NCI-H774 (cell line): ENCODE measurements around the gene CTXND1.
"Not testable (repeated sequence)": the region's sequence is repeated elsewhere in the genome, so short reads cannot be mapped to it uniquely, and the experiment has no call there.

Experiments used
- DNase-seq: peaks from one replicate; lab custom pipeline; 2025; lab: John Stamatoyannopoulos, UW

The CTXND1 gene

DNA sequence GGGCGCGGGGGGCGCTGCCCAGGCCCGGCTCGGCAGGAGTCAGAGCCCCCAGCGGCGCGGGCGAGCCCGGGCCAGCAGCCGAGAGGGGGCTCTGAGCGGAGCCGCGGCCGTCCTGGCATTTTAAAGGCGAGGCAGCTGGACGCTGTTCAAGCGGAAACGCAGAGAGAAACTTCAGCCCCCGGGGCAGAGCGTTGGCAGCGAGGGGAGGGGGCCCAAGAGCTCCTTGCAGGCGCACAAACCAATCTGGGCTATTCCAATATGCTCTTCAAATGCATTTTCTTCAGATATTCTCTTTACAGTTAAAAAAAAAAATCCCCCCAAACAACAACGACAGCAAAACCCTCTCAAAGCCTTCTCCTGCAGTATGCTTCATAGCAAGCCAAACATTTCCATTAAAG is at the start of gene CTXND1:
TSS of gene CTXND1 (minus strand) at position 93 of the 398 bp plus-strand sequence. CDS start 50,264 bp downstream, outside the sequence.
- no peak for DNase-seq

GRCh38 chr15:80301472-80301871 is 49.5 kb upstream of the CTXND1 start:
- DNase-seq, result no peak

DNA sequence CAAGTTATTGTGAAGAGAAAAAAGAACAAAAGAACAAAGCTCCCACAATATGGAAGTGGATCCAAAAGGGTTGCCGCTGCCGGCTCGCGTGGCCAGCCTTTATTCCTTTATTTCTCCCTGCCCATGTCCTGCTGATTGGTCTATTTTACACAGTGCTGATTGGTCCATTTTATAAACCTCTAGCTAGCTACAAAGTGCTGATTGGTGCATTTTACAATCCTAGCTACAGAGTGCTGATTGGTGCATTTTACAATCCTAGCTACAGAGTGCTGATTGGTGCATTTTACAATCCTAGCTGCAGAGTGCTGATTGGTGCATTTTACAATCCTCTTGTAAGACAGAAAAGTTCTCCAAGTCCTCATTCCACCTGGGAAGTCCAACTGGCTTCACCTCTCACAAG is 43.8 kb upstream of the CTXND1 start:
- not testable (repeated sequence) for DNase-seq

- DNase-seq, result no peak
Measured at GRCh38 chr15:80292079-80292478, 40.1 kb upstream of the CTXND1 start.

DNA sequence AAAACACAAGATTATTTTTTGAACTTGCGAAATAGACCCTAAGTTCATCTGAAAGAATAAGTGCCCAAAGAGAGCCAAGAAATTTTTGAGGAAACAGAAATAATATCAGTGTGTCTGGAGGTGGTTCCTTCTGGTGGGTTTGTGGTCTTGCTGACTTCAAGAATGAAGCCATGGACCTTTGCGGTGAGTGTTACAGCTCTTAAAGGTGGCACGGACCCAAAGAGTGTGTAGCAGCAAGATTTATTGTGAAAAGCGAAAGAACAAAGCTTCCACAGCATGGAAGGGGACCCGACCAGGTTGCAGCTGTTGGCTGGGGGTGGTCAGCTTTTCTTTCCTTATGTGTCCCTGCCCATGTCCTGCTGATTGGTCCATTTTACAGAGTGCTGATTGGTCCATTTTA is 38.9 kb upstream of the CTXND1 start:
- DNase-seq, result not testable (repeated sequence)

GRCh38 chr15:80289528-80290495 is 37.8 kb upstream of the CTXND1 start:
- DNase-seq, result no peak

DNA sequence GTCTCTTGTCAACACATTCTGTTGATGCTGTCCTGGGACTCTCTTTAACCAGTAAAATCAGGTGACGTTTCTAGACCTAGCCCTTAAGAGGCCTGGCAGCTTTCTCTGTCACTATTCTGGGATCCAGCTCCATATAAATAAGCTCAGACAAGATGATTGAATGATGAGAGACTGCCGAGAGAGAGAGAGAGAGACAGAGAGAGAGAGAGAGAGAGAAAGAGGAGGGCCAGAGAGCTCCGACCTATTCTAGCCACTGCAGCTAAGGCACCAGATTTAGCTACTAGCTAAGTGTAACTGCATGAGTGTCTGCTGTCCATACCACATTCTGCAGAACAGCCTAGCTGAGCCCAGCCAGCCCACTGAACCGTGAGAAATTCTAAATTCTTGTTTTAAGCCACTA is 36.1 kb upstream of the CTXND1 start:
- no peak for DNase-seq

DNA sequence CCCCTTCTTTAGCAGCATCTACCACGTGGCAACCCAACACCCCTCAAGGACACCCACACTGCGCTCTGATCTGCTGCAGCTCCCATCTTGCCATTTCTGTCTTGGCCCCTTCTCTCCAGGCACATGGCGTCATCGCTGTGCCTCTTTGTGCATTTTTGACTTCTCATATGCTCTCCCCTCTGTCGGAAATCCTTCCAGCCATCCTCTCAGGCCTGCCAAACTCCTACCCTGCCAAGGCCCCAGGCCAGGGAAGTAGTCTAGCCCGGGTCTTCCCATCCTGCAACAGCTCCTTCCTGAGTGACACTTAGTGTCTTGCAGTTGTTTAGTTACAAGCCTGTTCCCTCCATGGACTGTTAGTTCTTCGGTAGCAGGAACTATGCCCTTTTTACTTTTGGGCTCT is 34.0 kb upstream of the CTXND1 start:
- DNase-seq, result no peak

DNA sequence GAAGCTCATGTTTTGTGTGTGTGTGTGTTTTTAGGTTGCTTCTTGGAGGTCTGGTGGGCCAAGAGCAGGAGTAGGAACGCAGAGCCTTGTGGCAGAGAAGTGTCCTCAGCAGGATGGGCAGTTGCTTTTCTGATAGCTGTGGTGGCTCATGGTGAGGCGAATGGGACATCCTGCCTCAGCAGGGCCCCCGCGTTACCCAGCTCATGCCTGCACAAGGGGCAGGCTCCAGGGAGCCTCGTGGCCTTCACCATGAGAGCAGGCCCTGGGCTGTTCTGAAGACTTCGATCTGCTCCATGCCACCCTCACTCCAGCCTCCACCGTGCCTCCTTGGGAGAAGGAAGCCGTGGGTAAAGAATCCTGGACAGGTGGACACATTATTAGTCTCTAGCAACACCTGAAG is 33.4 kb upstream of the CTXND1 start:
- DNase-seq, result no peak

GRCh38 chr15:80283531-80283930 is 31.5 kb upstream of the CTXND1 start:
- no peak for DNase-seq

- no peak for DNase-seq
Measured at GRCh38 chr15:80277147-80277546, 25.1 kb upstream of the CTXND1 start.

DNA sequence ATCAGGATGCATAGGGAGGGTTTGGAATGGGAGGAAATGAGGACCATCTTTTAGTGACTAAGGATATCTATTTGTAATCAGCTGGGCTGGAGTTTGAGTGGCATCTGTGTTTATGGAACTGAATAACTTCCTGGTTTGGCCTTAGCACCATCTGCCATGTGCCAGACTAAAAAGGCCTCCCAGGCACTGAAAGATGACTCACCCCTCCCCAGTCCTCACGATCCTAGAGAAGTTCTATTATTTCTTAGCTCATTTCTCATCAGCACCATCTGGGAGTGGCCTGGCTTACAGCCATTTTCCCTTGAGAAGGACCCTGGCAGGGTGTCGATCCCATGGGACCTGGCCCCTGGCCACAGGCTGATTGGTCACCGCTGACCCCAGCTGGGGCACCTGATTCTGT is 23.9 kb upstream of the CTXND1 start:
- no peak for DNase-seq

- no peak for DNase-seq
Measured at GRCh38 chr15:80274996-80275395, 23.0 kb upstream of the CTXND1 start.

GRCh38 chr15:80274554-80274953 is 22.5 kb upstream of the CTXND1 start:
- no peak for DNase-seq

DNA sequence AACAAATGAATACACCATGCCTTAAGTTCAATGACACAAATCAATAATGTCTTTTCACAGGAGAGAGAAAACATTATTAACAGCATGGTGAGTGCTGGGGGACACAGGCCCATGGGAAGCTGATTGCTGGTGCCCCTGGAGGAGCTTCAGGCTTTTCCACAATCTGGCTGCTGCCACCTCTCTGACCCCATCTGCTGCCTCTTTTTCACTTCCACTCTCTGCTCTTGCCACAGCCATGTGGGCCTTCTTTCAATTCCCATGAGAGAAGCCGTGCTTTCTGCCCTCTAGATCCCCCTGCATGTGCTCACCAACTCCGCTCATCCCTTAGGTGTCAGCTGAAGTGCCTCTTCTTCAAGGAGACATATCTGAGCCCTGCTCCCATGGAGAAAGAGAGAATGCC is 21.0 kb upstream of the CTXND1 start:
- no peak for DNase-seq

GRCh38 chr15:80270472-80270871 is 18.5 kb upstream of the CTXND1 start:
- DNase-seq, result no peak

GRCh38 chr15:80268101-80268500 is 16.1 kb upstream of the CTXND1 start:
- DNase-seq, result no peak

GRCh38 chr15:80267658-80268057 is 15.6 kb upstream of the CTXND1 start:
- no peak for DNase-seq

GRCh38 chr15:80266745-80267144 is 14.7 kb upstream of the CTXND1 start:
- no peak for DNase-seq

GRCh38 chr15:80266113-80266512 is 14.1 kb upstream of the CTXND1 start:
- DNase-seq, result no peak

GRCh38 chr15:80265021-80265420 is 13.0 kb upstream of the CTXND1 start:
- DNase-seq, result no peak

- DNase-seq, result no peak
Measured at GRCh38 chr15:80264031-80264430, 12.0 kb upstream of the CTXND1 start.

GRCh38 chr15:80260551-80260950 is 8.5 kb upstream of the CTXND1 start:
- DNase-seq, result no peak
